RWPE2 (cell line): Measurements from ENCODE around the gene CPA5.

Experiments
- ATAC-seq: fragments of 200-7000 bp; cut with Tn5 transposase; 3 replicates; pipeline ENCODE4 v1.9.1; 2021; ENCODE audit warnings: low read depth
- DNase-seq: peaks from one replicate; pipeline ENCODE4 v3.0.0-alpha.2; 2020; ENCODE audit warnings: low spot score
- H3K27ac ChIP-seq: fragments of 450-650 bp; 2 replicates; pipeline ENCODE4 v1.5.1; 2017; ENCODE audit warnings: mild to moderate bottlenecking; ENCODE audit not compliant: poor library complexity, severe bottlenecking
- H3K27me3 ChIP-seq: fragments of 250-450 bp; sonication (Bioruptor Pico); 2 replicates; pipeline ENCODE4 v1.5.1; 2021; ENCODE audit warnings: mild to moderate bottlenecking, moderate library complexity; ENCODE audit not compliant: insufficient read depth, poor library complexity, severe bottlenecking
- H3K36me3 ChIP-seq: fragments of 250-450 bp; sonication (Bioruptor Pico); 2 replicates; pipeline ENCODE4 v1.5.1; 2020; ENCODE audit warnings: low read depth, mild to moderate bottlenecking, moderate library complexity
- H3K4me1 ChIP-seq: fragments of 250-450 bp; sonication (Bioruptor Pico); 2 replicates; pipeline ENCODE4 v1.5.1; 2021; ENCODE audit warnings: mild to moderate bottlenecking, moderate library complexity; ENCODE audit not compliant: insufficient read depth, poor library complexity, severe bottlenecking
- H3K4me3 ChIP-seq: fragments of 250-450 bp; sonication (Bioruptor Pico); 2 replicates; pipeline ENCODE4 v1.5.1; 2021; ENCODE audit warnings: mild to moderate bottlenecking, moderate library complexity; ENCODE audit not compliant: severe bottlenecking
- H3K9me3 ChIP-seq: fragments of 250-450 bp; sonication (Bioruptor Pico); 2 replicates; pipeline ENCODE4 v1.5.1; 2021; ENCODE audit warnings: mild to moderate bottlenecking, moderate library complexity; ENCODE audit not compliant: severe bottlenecking
- CTCF ChIP-seq: fragments of 450-650 bp; IDR thresholded peaks from one replicate; pipeline ENCODE4 v1.5.1; 2017; ENCODE audit warnings: mild to moderate bottlenecking, moderate library complexity; ENCODE audit not compliant: poor library complexity, severe bottlenecking

The CPA5 gene

GRCh38 chr7:130385600-130386066 lies 41.0 kb downstream of the CPA5 start:
- Histone ChIP-seq H3K4me3 (no peak overlapping the region), H3K27me3 (no peaks in the 10 kb centered on the region), H3K9me3 (no peaks in the 10 kb centered on the region), H3K4me1 (no peaks in the 10 kb centered on the region), H3K36me3 (no peaks in the 10 kb centered on the region), H3K27ac (no peak overlapping the region)
- ATAC-seq, result no peak
- TF ChIP-seq CTCF, result no peak
- no peak for DNase-seq

GRCh38 chr7:130386876-130387275 lies 42.3 kb downstream of the CPA5 start:
- DNase-seq, result no peak
- H3K9me3 ChIP-seq, result no peaks in the 10 kb centered on the region
- ATAC-seq, result no peak
- no peak for TF ChIP-seq CTCF
- H3K4me1 ChIP-seq, result no peaks in the 10 kb centered on the region
- H3K27ac ChIP-seq, result no peak overlapping the region
- no peaks in the 10 kb centered on the region for H3K36me3 ChIP-seq
- no peaks in the 10 kb centered on the region for H3K27me3 ChIP-seq
- H3K4me3 ChIP-seq, result no peak overlapping the region

GRCh38 chr7:130387306-130387627 lies 42.7 kb downstream of the CPA5 start:
- H3K4me3 ChIP-seq, result no peak overlapping the region
- H3K9me3 ChIP-seq, result no peaks in the 10 kb centered on the region
- ATAC-seq, result no peak
- TF ChIP-seq CTCF, result no peak
- H3K27me3 ChIP-seq, result no peaks in the 10 kb centered on the region
- H3K4me1 ChIP-seq, result no peaks in the 10 kb centered on the region
- H3K27ac ChIP-seq, result no peak overlapping the region
- DNase-seq, result no peak
- no peaks in the 10 kb centered on the region for H3K36me3 ChIP-seq

- no peaks in the 10 kb centered on the region for H3K9me3 ChIP-seq
- no peak for ATAC-seq
These were observed 43.2 kb downstream of the CPA5 start for GRCh38 chr7:130387628-130388403.

More at GRCh38 chr7:130387628-130388403, 43.2 kb downstream of the CPA5 start:
- no peak for DNase-seq
- no peak for TF ChIP-seq CTCF
- H3K27me3 ChIP-seq, result no peaks in the 10 kb centered on the region
- no peaks in the 10 kb centered on the region for H3K4me1 ChIP-seq
- no peak overlapping the region for H3K27ac ChIP-seq
- no peaks in the 10 kb centered on the region for H3K36me3 ChIP-seq
- H3K4me3 ChIP-seq, result no peak overlapping the region
